GM19455 (cell line): ENCODE data around the gene CEACAM21.

Experiments
- ATAC-seq: cut with Tn5 transposase; IDR thresholded peaks from one replicate; pipeline ENCODE4 v1.9.1; 2021; ENCODE audit not compliant: unreplicated experiment

Gene CEACAM21

GRCh38 chr19:41575998-41576397, at the start of gene CEACAM21:
Gene CEACAM21, plus strand, starts transcription at chr19:41576166. Its CDS starts 109 bp downstream, at chr19:41576275.
- ATAC-seq: no peak

GRCh38 chr19:41527089-41527488, 48.9 kb upstream of the CEACAM21 start:
- no peak for ATAC-seq

- ATAC-seq: no peak
Observed at GRCh38 chr19:41528106-41528505, 47.9 kb upstream of the CEACAM21 start.

GRCh38 chr19:41529484-41530183, 46.3 kb upstream of the CEACAM21 start:
- ATAC-seq: no peak

- no peak for ATAC-seq
Observed at GRCh38 chr19:41530184-41530534, 45.8 kb upstream of the CEACAM21 start.

- ATAC-seq: no peak
Observed at GRCh38 chr19:41530761-41531301, 45.1 kb upstream of the CEACAM21 start.

GRCh38 chr19:41531438-41532311, 44.3 kb upstream of the CEACAM21 start:
- ATAC-seq: no peak

- no peak for ATAC-seq
Observed at GRCh38 chr19:41532526-41532925, 43.4 kb upstream of the CEACAM21 start.

- ATAC-seq: no peak
Observed at GRCh38 chr19:41533671-41534215, 42.2 kb upstream of the CEACAM21 start.

GRCh38 chr19:41535029-41535622, 40.8 kb upstream of the CEACAM21 start:
- peak; percentile 58 for ATAC-seq

GRCh38 chr19:41537789-41538188, 38.2 kb upstream of the CEACAM21 start:
- no peak for ATAC-seq

- no peak for ATAC-seq
Observed at GRCh38 chr19:41540041-41540695, 35.8 kb upstream of the CEACAM21 start.

- no peak for ATAC-seq
Observed at GRCh38 chr19:41541990-41542584, 33.9 kb upstream of the CEACAM21 start.

GRCh38 chr19:41542622-41543021, 33.3 kb upstream of the CEACAM21 start:
- ATAC-seq: no peak

GRCh38 chr19:41543582-41543981, 32.4 kb upstream of the CEACAM21 start:
- no peak for ATAC-seq

GRCh38 chr19:41545547-41545946, 30.4 kb upstream of the CEACAM21 start:
- ATAC-seq: no peak

GRCh38 chr19:41546386-41546789, 29.6 kb upstream of the CEACAM21 start:
- no peak for ATAC-seq

- no peak for ATAC-seq
Observed at GRCh38 chr19:41546961-41547360, 29.0 kb upstream of the CEACAM21 start.

- ATAC-seq: no peak
Observed at GRCh38 chr19:41547569-41547968, 28.4 kb upstream of the CEACAM21 start.

GRCh38 chr19:41548047-41548446, 27.9 kb upstream of the CEACAM21 start:
- ATAC-seq: no peak
